GM12872 (cell line): ENCODE results near the gene FYTTD1.

Experiments
- TF ChIP-seq, protein P1 (sequence below): IDR thresholded peaks from 3 replicates; pipeline ENCODE4 v1.5.1; 2011; ENCODE audit warnings: low read depth, mild to moderate bottlenecking, low read length, moderate library complexity; ENCODE audit not compliant: insufficient read depth

FYTTD1 gene

DNA sequence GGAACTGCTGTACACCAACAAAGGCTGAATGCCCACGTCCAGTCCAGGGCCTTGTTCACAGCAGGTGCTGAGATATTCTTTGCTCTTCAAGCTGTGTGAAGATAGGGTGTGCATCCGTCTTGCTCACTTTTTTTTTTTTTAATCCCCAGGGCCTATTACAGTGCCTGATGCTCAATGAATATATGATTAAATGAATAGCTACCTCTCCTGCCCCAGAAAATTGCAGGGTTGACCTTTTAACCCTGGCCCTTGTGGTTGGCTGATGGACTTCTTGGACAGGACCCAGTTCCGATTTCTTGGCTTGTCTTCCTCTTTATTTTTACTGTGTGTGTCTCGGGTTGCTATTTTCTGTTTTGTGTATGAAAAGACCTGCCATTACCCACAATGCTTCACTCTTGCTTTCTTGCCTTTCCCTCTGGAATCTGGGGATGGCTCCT is 2.9 kb upstream of the FYTTD1 start:
- TF ChIP-seq, protein P1, sequence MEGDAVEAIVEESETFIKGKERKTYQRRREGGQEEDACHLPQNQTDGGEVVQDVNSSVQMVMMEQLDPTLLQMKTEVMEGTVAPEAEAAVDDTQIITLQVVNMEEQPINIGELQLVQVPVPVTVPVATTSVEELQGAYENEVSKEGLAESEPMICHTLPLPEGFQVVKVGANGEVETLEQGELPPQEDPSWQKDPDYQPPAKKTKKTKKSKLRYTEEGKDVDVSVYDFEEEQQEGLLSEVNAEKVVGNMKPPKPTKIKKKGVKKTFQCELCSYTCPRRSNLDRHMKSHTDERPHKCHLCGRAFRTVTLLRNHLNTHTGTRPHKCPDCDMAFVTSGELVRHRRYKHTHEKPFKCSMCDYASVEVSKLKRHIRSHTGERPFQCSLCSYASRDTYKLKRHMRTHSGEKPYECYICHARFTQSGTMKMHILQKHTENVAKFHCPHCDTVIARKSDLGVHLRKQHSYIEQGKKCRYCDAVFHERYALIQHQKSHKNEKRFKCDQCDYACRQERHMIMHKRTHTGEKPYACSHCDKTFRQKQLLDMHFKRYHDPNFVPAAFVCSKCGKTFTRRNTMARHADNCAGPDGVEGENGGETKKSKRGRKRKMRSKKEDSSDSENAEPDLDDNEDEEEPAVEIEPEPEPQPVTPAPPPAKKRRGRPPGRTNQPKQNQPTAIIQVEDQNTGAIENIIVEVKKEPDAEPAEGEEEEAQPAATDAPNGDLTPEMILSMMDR = no peak

DNA sequence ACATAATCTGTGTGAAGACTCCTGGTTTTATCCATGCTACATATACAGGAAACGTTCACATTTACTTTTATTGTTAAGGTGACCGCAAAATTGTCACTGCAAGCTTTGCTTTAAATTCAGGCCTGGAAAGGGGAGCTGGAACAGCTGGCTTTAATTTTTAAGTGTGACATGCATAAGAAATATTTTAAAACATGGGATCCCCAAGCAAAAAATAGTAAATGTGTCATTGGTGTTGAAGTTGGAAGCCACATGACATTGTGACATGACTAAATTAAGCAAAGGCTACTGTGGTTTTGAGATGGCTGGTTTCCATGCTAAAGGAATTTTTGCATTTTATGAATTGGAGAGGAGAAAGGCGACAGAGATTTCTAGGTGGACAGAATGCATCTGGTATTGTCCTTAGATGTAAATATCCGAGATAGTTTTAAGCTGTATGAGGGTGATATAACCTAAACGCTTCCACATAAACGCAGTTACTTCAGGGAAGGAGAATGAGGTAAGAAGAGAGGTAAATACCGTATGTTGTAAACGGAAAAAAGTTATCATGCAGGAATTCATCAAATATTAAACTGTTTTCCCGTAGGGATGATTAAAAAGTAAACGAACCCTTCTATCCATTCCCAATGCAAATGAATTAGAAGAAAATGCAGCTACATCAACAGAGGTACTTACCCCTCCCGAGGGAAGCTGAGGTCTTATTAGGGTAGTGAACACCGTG is 927 bp upstream of the FYTTD1 start:
- TF ChIP-seq, protein P1 = no peak

DNA sequence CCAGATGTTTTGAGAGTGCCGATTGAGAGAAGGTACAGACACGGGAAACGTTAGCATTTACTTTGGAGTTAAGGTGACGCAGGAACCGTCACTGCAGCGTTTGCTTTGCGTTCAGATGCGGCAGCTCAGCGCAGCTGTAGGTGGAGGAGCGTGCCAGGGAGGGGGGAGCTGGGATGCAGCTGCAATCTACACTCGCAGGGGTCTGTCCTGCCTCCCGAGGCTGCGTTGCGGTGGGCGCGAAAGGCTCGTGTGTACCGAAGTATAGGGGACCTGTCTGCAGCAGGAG is 425 bp upstream of the FYTTD1 start:
- TF ChIP-seq, protein P1 = no peak

DNA sequence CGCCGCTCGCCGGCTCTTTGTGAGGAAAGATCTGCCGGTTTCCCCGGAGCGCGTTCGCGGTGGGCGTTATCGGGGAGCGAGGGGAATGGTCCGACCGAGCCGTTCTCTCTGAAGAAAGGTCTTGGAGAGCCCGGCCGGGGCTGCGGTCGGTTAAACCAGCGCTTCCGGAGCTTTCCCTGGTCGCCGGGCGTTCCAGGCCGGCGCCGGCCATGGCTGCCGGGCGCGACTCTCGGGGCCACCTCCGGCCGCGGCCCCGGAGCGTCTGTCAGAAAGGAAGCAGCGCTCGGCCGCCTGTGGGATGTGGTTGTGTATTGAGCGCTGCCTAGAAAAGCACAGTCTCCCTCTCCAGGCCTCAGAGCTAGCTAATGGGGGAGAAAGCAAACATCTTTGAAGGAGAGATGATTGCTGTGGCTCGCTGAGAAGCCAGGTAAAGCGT is 731 bp downstream of the FYTTD1 start:
- TF ChIP-seq, protein P1 = 0 out of 3 replicates have a peak, but pooled peaks have one; percentile 24

DNA sequence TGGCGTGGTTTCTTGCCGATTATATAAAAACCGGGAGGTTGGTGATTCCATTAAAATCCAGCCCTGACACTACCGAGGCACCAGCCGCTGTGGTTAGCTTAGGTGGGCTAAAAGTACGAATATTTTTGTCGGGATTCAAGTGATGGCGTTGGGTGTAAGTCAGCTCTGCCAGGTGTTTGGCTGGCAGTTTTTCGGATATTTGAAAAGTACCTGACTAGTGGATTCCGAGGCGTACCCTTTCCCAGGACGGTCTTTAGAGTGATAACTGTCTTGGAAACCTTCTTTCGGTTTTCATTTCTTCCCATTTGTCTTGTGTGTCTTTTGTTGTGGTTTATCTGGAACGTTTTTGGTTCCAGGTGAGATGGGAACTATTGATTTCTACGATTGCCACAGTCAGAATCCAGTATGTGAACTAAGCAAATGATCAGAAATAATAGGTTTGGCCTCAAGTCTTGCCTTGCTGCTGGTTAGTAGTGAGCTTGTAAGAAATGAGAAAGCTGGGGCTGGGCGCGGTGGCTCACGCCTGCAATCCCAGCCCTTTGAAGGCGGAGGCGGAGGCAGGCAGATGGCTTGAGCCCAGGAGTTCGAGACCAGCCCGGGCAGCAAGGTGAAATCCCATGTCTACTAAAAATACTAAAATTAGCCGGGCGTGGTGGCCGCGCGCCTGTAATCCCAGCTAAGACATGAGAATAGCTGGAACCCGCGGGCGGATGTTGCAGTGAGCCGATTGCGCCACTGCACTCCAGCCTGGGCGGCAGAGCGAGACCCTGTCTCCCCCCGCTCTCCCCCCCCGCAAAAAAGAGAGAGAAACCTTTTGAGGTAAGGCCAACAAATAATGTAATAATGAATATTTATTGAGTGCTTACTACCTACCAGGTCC is 1.4 kb downstream of the FYTTD1 start:
- TF ChIP-seq, protein P1 = no peak

DNA sequence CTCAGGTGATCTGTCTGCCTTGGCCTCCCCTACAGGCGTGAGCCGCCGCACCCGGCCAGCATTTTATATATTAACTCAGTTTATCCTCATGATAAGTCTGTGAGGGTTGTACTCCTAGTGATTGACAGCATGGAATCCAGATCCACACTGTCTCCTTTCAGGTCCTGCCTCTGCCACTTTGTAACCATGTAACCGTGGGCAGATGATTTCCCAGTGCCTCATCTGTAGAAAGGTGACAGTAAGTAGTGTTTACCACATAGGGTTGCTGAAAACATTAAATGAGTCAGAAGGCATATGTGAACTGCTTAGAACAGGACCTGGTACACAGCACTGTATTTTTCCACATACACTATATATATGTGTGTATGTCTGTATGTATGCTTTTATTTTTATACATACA is 2.4 kb downstream of the FYTTD1 start:
- TF ChIP-seq, protein P1 = no peak

DNA sequence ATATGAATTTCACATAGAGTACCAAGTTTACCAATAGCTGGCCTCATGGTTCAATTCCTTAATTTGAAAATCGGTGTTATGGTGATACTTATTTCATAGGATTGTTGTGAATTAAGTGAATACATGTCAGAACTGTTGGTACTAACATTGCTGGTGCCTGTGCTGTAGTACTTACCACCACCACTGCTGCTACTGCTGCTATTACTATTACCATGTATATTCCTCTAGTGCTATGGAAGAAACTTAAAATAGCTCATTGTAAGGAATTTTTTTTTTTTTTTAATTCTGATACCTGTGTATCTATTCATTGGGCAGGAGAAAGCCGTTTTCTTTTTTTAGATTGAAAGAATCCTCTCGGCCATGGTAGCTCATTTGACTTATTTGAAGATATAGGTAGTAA is 3.6 kb downstream of the FYTTD1 start:
- TF ChIP-seq, protein P1 = peak; percentile 28; the same call in 1 of the 3 replicates
